HL-60 (cell line): ENCODE measurements around the gene PRCC.

Source experiments
- CTCF ChIP-seq: IDR thresholded peaks from one replicate; pipeline ENCODE4 v1.5.1; 2011; ENCODE audit warnings: low read length, control low read depth, inconsistent platforms; ENCODE audit not compliant: insufficient read depth
- GABPA ChIP-seq: IDR thresholded peaks from 2 replicates; pipeline ENCODE4 v1.6.1; 2012; ENCODE audit warnings: low read depth
- POLR2AphosphoS5 ChIP-seq: IDR thresholded peaks from 2 replicates; pipeline ENCODE4 v1.6.1; 2012; ENCODE audit warnings: low read depth
- SPI1 ChIP-seq: IDR thresholded peaks from 2 replicates; pipeline ENCODE4 v1.6.1; 2012; ENCODE audit warnings: low read depth, mild to moderate bottlenecking, borderline replicate concordance
- TF ChIP-seq, protein P1 (sequence below): IDR thresholded peaks from 2 replicates; pipeline ENCODE4 v1.6.1; 2012; ENCODE audit warnings: low read depth; ENCODE audit not compliant: insufficient replicate concordance

DNA sequence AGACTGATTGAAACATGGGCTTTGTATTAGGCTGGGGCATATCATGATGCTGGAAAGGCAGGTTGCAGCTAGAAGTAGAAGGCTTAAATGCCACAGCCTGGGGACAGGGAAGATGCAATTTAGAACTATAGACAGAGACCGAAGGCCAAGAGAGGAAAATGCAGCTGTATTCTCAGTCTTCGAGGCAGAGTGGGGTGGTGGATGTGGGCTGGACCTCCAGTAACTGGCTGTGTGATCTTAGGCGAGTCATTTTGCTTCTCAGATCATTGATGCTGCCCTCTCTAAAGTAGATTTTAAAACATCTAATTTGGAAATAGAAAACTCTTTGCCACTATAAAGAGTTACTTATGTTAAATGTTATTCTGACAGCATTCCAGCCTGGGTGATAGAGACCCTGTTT lies 67.0 kb downstream of the PRCC start:
- TF ChIP-seq GABPA, result no peak
- no peak for TF ChIP-seq CTCF
- TF ChIP-seq, protein P1, sequence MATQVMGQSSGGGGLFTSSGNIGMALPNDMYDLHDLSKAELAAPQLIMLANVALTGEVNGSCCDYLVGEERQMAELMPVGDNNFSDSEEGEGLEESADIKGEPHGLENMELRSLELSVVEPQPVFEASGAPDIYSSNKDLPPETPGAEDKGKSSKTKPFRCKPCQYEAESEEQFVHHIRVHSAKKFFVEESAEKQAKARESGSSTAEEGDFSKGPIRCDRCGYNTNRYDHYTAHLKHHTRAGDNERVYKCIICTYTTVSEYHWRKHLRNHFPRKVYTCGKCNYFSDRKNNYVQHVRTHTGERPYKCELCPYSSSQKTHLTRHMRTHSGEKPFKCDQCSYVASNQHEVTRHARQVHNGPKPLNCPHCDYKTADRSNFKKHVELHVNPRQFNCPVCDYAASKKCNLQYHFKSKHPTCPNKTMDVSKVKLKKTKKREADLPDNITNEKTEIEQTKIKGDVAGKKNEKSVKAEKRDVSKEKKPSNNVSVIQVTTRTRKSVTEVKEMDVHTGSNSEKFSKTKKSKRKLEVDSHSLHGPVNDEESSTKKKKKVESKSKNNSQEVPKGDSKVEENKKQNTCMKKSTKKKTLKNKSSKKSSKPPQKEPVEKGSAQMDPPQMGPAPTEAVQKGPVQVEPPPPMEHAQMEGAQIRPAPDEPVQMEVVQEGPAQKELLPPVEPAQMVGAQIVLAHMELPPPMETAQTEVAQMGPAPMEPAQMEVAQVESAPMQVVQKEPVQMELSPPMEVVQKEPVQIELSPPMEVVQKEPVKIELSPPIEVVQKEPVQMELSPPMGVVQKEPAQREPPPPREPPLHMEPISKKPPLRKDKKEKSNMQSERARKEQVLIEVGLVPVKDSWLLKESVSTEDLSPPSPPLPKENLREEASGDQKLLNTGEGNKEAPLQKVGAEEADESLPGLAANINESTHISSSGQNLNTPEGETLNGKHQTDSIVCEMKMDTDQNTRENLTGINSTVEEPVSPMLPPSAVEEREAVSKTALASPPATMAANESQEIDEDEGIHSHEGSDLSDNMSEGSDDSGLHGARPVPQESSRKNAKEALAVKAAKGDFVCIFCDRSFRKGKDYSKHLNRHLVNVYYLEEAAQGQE, result no peak
- TF ChIP-seq POLR2AphosphoS5, result no peak
- no peak for TF ChIP-seq SPI1
